Measurements from ENCODE around the gene CDH26. TPM values are rescaled to one million over a fixed set of nuclear protein-coding genes. Genes with fewer than 3 reads are reported as not detected.

CDH26 gene
- total RNA-seq, 1 donor: 0.09 TPM

DNA sequence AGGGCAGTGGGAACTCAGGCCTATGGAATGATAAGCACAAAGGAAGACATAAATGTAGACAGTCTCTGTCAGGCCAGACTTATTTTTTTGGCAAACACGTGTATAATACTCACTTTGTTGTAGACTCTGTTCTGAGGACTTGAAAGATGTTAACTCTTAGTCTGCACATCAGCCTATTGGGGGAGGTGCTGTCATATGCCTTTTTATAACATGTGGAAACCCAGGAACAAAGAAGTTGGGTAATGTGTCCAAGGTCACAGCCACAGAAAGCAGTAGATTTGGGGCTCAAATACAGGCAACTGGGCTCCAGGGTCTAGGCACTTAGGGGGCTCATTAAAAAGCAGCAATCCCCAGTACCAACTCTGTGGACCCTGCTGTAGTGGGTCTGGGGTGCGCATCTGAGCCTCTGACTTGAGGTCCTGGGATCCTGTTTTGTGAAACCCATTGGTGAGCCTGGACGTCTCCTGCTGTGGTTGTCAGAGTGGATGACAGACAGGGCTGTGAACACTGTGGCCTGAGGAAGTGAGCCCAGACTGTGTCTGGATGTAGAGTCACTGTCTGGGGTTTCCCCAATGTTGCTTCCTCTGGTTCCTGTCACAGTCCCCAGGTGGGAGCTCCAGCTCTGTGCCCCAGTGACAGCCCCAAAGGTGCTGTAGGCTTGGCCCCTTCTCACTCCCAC lies 50.0 kb downstream of the CDH26 start:
- H3K4me3 ChIP-seq (ENCODE audit: low read depth, low read length): no peak overlapping the region
- TF ChIP-seq, protein P1, sequence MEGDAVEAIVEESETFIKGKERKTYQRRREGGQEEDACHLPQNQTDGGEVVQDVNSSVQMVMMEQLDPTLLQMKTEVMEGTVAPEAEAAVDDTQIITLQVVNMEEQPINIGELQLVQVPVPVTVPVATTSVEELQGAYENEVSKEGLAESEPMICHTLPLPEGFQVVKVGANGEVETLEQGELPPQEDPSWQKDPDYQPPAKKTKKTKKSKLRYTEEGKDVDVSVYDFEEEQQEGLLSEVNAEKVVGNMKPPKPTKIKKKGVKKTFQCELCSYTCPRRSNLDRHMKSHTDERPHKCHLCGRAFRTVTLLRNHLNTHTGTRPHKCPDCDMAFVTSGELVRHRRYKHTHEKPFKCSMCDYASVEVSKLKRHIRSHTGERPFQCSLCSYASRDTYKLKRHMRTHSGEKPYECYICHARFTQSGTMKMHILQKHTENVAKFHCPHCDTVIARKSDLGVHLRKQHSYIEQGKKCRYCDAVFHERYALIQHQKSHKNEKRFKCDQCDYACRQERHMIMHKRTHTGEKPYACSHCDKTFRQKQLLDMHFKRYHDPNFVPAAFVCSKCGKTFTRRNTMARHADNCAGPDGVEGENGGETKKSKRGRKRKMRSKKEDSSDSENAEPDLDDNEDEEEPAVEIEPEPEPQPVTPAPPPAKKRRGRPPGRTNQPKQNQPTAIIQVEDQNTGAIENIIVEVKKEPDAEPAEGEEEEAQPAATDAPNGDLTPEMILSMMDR (IDR thresholded peaks at IDR 0.05; ENCODE audit: insufficient read depth, low read length): no peak

DNA sequence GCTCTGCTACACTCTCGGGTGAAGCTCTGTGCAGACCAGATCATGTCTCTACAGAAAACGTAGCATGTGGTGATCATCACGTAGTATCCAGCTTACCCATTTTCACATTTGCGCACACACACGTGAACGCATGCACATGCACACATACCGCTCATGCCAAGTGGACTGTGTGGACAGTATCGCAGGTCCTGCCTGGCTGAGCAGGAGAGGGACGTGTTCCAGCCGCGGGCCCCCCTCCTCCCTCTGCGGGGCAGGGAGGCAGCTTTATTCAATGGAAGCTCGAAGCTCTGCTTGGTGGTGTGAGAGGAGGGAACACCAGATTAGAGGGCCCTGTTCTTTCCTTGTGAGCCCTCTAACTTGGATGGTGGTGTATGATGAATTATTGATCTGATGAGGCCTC lies 51.1 kb downstream of the CDH26 start:
- no peak overlapping the region for H3K4me3 ChIP-seq (ENCODE audit: low read depth, low read length)
- TF ChIP-seq, protein P1 (IDR thresholded peaks at IDR 0.05; ENCODE audit: insufficient read depth, low read length): no peak
- DNase-seq (ENCODE audit: low read depth): no peak

More for the DNA sequence above, 50.0 kb downstream of the CDH26 start:
- no peak for DNase-seq (ENCODE audit: low read depth)

GRCh38 chr20:60009826-60010616 lies 51.8 kb downstream of the CDH26 start:
- TF ChIP-seq, protein P1 (IDR thresholded peaks at IDR 0.05; ENCODE audit: insufficient read depth, low read length): no peak
- no peak for DNase-seq (ENCODE audit: low read depth)
- H3K4me3 ChIP-seq (ENCODE audit: low read depth, low read length): no peak overlapping the region

GRCh38 chr20:60010689-60011458 lies 52.7 kb downstream of the CDH26 start:
- TF ChIP-seq, protein P1 (IDR thresholded peaks at IDR 0.05; ENCODE audit: insufficient read depth, low read length): no peak
- no peak for DNase-seq (ENCODE audit: low read depth)
- H3K4me3 ChIP-seq (ENCODE audit: low read depth, low read length): no peak overlapping the region

DNA sequence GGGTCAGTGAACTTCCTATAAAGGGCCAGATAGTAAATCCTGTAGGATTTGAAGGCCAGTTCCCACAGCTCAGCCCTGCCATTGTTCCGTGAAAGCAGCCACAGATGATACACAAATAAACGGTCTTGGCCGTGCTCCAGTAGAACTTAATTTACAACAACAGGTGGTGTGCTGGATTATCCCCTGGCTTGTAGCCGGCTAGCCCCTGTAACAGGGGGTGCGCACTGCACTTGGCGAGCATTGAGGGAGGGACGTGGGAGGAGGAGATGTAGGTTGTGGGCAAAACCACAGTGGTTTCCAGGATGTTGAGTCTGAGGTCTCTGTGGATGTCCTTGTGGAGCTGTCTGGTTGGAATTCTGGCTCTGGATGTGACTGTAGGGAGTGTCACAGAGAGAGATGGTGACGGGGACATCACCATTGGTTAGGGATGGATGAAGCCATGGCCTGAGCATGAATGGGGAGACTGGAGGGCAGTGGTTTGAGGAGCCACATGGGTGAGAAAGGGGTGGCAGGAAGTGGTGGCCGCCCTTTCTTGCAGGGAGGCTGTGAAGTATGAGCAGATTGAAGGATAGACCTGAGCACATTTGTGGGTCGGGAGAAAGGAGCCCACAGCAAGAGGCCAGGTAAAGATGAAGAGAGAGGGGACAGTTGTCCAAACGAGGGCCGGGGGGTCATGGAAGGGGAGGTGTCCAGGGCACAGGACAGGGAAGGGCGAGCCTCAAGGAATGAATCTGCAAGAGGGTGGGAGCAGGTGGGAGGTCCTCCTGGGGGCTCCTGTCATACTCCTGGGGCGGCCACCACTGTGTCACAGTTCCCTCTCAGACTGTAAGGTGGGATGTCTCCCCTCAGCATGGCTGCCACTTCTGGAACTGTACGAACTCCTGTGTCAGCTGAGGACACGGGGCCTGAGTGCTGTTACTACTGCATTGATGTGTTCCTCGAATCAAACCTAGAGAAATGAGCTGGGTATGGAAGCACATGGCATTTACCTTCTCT lies 53.6 kb downstream of the CDH26 start:
- H3K4me3 ChIP-seq (ENCODE audit: low read depth, low read length): no peak overlapping the region
- TF ChIP-seq, protein P1 (IDR thresholded peaks at IDR 0.05; ENCODE audit: insufficient read depth, low read length): no peak
- no peak for DNase-seq (ENCODE audit: low read depth)
